BJ (cell line): ENCODE data around the gene DMD. TPM values are rescaled to one million over a fixed set of nuclear protein-coding genes. Genes with fewer than 3 reads are reported as not detected.

Experiments used
- CTCF ChIA-PET: fragments of 350-600 bp; formaldehyde crosslinking; extraction: SDS; loops from one replicate; lab custom pipeline; 2021; ENCODE audit warnings: antibody characterized with exemption, inconsistent platforms; lab: Yijun Ruan, JAX
- POLR2A ChIA-PET: fragments of 300-600 bp; sonication (Branson Sonifier 250); formaldehyde crosslinking; extraction: SDS; loops from one replicate; lab custom pipeline; 2021; ENCODE audit warnings: antibody characterized with exemption; lab: Charles Lee
- DNase-seq: peaks from one replicate; pipeline ENCODE4 v3.0.0-alpha.2; 2011; ENCODE audit warnings: low read depth
- H3K27me3 ChIP-seq: 2 replicates; pipeline ENCODE4 v1.6.0; 2011; ENCODE audit warnings: low read length; ENCODE audit not compliant: control insufficient read depth, insufficient read depth
- H3K36me3 ChIP-seq: 2 replicates; pipeline ENCODE4 v1.5.1; 2011; ENCODE audit warnings: low read length; ENCODE audit not compliant: control insufficient read depth, insufficient read depth
- H3K4me3 ChIP-seq: 2 replicates; pipeline ENCODE4 v1.5.1; 2011; ENCODE audit warnings: low read depth, mild to moderate bottlenecking, control low read depth, low read length
- CTCF ChIP-seq: IDR thresholded peaks from 2 replicates; pipeline ENCODE4 v1.5.1; 2011; ENCODE audit warnings: low read depth, mild to moderate bottlenecking, control low read depth, inconsistent platforms, low read length, moderate library complexity; ENCODE audit not compliant: insufficient read depth
- polyA plus RNA-seq: library from polyadenylated mRNA; depleted of rRNA; stranded (reverse); fragments of >200 nt; gene quantifications from 2 replicates; pipeline ENCODE4 v1.2.3, GENCODE V29; 2011

DMD gene
- polyA plus RNA-seq, 1 experiment: 12.5 TPM

GRCh38 chrX:32847921-32848320 is 363.4 kb downstream of the DMD start:
- H3K36me3 ChIP-seq: no peaks in the 10 kb centered on the region

GRCh38 chrX:32842053-32842452 is 369.3 kb downstream of the DMD start:
- no peaks in the 10 kb centered on the region for H3K27me3 ChIP-seq
- no peaks in the 10 kb centered on the region for H3K36me3 ChIP-seq
- DNase-seq: no peak
- ChIA-PET POLR2A (no interaction called here), CTCF (no interaction called here)
- no peak for TF ChIP-seq CTCF
- H3K4me3 ChIP-seq: no peak overlapping the region

More at GRCh38 chrX:32847921-32848320, 363.4 kb downstream of the DMD start:
- no peak for DNase-seq
- POLR2A ChIA-PET: no interaction called here
- CTCF ChIA-PET: no interaction called here
- no peak for TF ChIP-seq CTCF
- Histone ChIP-seq H3K4me3 (no peak overlapping the region), H3K27me3 (no peaks in the 10 kb centered on the region)

- Histone ChIP-seq H3K4me3 (no peak overlapping the region), H3K27me3 (no peaks in the 10 kb centered on the region), H3K36me3 (no peaks in the 10 kb centered on the region)
- POLR2A ChIA-PET: no interaction called here
- no peak for TF ChIP-seq CTCF
- DNase-seq: no peak
- CTCF ChIA-PET: no interaction called here
Measured at GRCh38 chrX:32839781-32840180, 371.6 kb downstream of the DMD start.

- no peak for DNase-seq
- H3K4me3 ChIP-seq: no peak overlapping the region
- TF ChIP-seq CTCF: no peak
- H3K27me3 ChIP-seq: no peaks in the 10 kb centered on the region
- POLR2A ChIA-PET: no interaction called here
- CTCF ChIA-PET: no interaction called here
- no peaks in the 10 kb centered on the region for H3K36me3 ChIP-seq
Measured at GRCh38 chrX:32825009-32825408, 386.3 kb downstream of the DMD start.

GRCh38 chrX:32804034-32804433 is 407.3 kb downstream of the DMD start:
- Histone ChIP-seq H3K36me3 (no peaks in the 10 kb centered on the region), H3K4me3 (no peak overlapping the region), H3K27me3 (no peaks in the 10 kb centered on the region)
- ChIA-PET POLR2A (no interaction called here), CTCF (no interaction called here)
- no peak for TF ChIP-seq CTCF
- no peak for DNase-seq
